Right lobe of liver (tissue), 6 donors: ENCODE data around the gene CEP72. TPM values are rescaled to one million over a fixed set of nuclear protein-coding genes. Genes with fewer than 3 reads are reported as not detected.

ENCODE experiments used
- ATAC-seq, 4 donors: fragments of 200-7000 bp; cut with Tn5 transposase; one replicate each; pipeline ENCODE4 v1.9.1; 2020; ENCODE audit warnings: mild to moderate bottlenecking in 4 of 4, moderate library complexity in 4 of 4
- DNase-seq, 3 donors: peaks; one replicate each; pipeline ENCODE4 v3.0.0-alpha.2; 2020
- H3K27ac ChIP-seq, 3 donors: fragments of 200-600 bp; one replicate each; pipeline ENCODE4 v1.8.0; 2022
- H3K27me3 ChIP-seq, 2 donors: fragments of 200-600 bp; one replicate each; pipeline ENCODE4 v1.8.0; 2022
- H3K36me3 ChIP-seq, 4 donors: fragments of 200-600 bp; sonication (generic) in 1 of 4; one replicate each; pipeline versions ENCODE4 v1.5.1 to v1.8.0; 2017 to 2022; ENCODE audit warnings: control low read depth in 1 of 4
- H3K4me1 ChIP-seq, 4 donors: fragments of 200-600 bp; sonication (generic) in 1 of 4; one replicate each; pipeline versions ENCODE4 v1.5.1 to v1.8.0; 2017 to 2022; ENCODE audit warnings: control low read depth in 1 of 4
- H3K4me3 ChIP-seq, 3 donors: fragments of 200-600 bp; one replicate each; pipeline ENCODE4 v1.8.0; 2022
- H3K9me3 ChIP-seq, 4 donors: fragments of 200-600 bp; sonication (generic) in 1 of 4; one replicate each; pipeline versions ENCODE4 v1.5.1 to v1.8.0; 2017 to 2022; ENCODE audit warnings: control low read depth in 1 of 4
- CTCF ChIP-seq, 4 donors: fragments of 200-600 bp in 3 of 4; fragments of 450-650 bp in 1 of 4; IDR thresholded peaks; one replicate each; pipeline versions ENCODE4 v1.5.1 to v1.8.0; 2016 to 2022; ENCODE audit warnings: antibody characterized with exemption in 4 of 4, mild to moderate bottlenecking in 2 of 4
- POLR2A ChIP-seq: fragments of 450-650 bp; IDR thresholded peaks from one replicate; pipeline ENCODE4 v1.6.1; 2017; ENCODE audit warnings: antibody characterized with exemption, mild to moderate bottlenecking
- WGBS: methylation state at CpG from one replicate; pipeline ENCODE4 v1.1.6; 2018; ENCODE audit warnings: low coverage, low lambda C conversion rate; ENCODE audit not compliant: insufficient coverage; ENCODE audit errors: missing lambda C conversion rate; 5-methylcytosine and 5-hydroxymethylcytosine counted together
- intact Hi-C, 2 donors: fragments of 100-400 bp; cut with DNase I; formaldehyde crosslinking; loops; one replicate each; pipeline versions ENCODE4 v1.11.2 to v1.14.1; 2022
- total RNA-seq, 6 experiments: library from RNA; depleted of rRNA in 2 of 6; stranded (reverse); fragments of >200 nt in 2 of 6; fragmentation: NEBNext Ultra II Directional in 3 of 6; extraction: Animal tissue kit (Norgen Biotek cat#: 25700) in 3 of 6; gene quantifications; one replicate each; pipeline versions ENCODE4 v1.1.0 to v1.2.4, GENCODE V29; 2016 to 2023
- donor health status: DM: no; HTN: yes; CAD: no.
- donor health status: DM: no; HTN: no; CAD: no.
- donor health status: DM: no; HTN: no; CAD: no.
- donor health status: DM: no; HTN: yes; CAD: no.
- donor health status: DM: no; HTN: yes; CAD: no.

The CEP72 gene
- total RNA-seq, 6 experiments from 2014 or later, result 3.4 to 6.0 (median 4.2) TPM

- no peaks in the 10 kb centered on the region for H3K9me3 ChIP-seq
- TF ChIP-seq POLR2A (no peak), CTCF (IDR thresholded peaks at IDR 0.05) (no peak)
- no peak for ATAC-seq
- no peaks in the 10 kb centered on the region for H3K4me1 ChIP-seq
- peaks cover 0 to 10% (median 4%) of the 10 kb centered on the region in 4 donors for H3K36me3 ChIP-seq
- H3K27ac ChIP-seq, result no peak overlapping the region
- H3K27me3 ChIP-seq, result no peaks in the 10 kb centered on the region
- no peak for DNase-seq
- WGBS, result 95% methylated on average over 3 of the region's 20 CpGs
- intact Hi-C loops, result no loop called here
- no peak overlapping the region for H3K4me3 ChIP-seq
Measured at GRCh38 chr5:636951-637350, 24.8 kb downstream of the CEP72 start.

- DNase-seq, result peak in 1 of 3 donors; percentile 32
- peaks cover 0 to 10% (median 4%) of the 10 kb centered on the region in 4 donors for H3K36me3 ChIP-seq
- whole genome bisulfite sequencing, result 96% methylated on average over 5 of the region's 42 CpGs
- no peaks in the 10 kb centered on the region for H3K9me3 ChIP-seq
- no peak for ATAC-seq
- H3K4me3 ChIP-seq, result no peak overlapping the region
- H3K27me3 ChIP-seq, result no peaks in the 10 kb centered on the region
- no peak overlapping the region for H3K27ac ChIP-seq
- intact Hi-C loops, result no loop called here
- TF ChIP-seq POLR2A (no peak), CTCF (IDR thresholded peaks at IDR 0.05) (no peak)
- no peaks in the 10 kb centered on the region for H3K4me1 ChIP-seq
Measured at GRCh38 chr5:637581-638450, 25.7 kb downstream of the CEP72 start.

GRCh38 chr5:638501-639252 lies 26.5 kb downstream of the CEP72 start:
- WGBS, result 93% methylated on average over 2 of the region's 29 CpGs
- no peaks in the 10 kb centered on the region for H3K27me3 ChIP-seq
- no peaks in the 10 kb centered on the region for H3K4me1 ChIP-seq
- no peak for TF ChIP-seq POLR2A
- no peak for TF ChIP-seq CTCF (IDR thresholded peaks at IDR 0.05)
- intact Hi-C loops, result no loop called here
- no peak overlapping the region for H3K27ac ChIP-seq
- peak in 2 of 3 donors; percentile 12 to 31 for DNase-seq
- H3K4me3 ChIP-seq, result no peak overlapping the region
- no peak for ATAC-seq
- peaks cover 0 to 10% (median 4%) of the 10 kb centered on the region in 4 donors for H3K36me3 ChIP-seq
- H3K9me3 ChIP-seq, result no peaks in the 10 kb centered on the region

GRCh38 chr5:639253-639530 lies 27.1 kb downstream of the CEP72 start:
- WGBS, result no CpG with 5 or more reads among the region's 9 CpGs
- Histone ChIP-seq H3K4me3 (no peak overlapping the region), H3K27ac (no peak overlapping the region), H3K9me3 (no peaks in the 10 kb centered on the region), H3K4me1 (no peaks in the 10 kb centered on the region), H3K36me3 (peaks cover 0 to 10% (median 4%) of the 10 kb centered on the region in 4 donors), H3K27me3 (no peaks in the 10 kb centered on the region)
- ATAC-seq (no peak), DNase-seq (peak in 1 of 3 donors; percentile 31)
- intact Hi-C loops, result no loop called here
- TF ChIP-seq POLR2A (no peak), CTCF (IDR thresholded peaks at IDR 0.05) (no peak)
